ENCODE results near the gene JUND. TPM values are rescaled to one million over a fixed set of nuclear protein-coding genes. Genes with fewer than 3 reads are reported as not detected.
A peak's percentile ranks its signal among the peaks of the same experiment; 100 is the strongest.

Gene JUND
- total RNA-seq, 1 donor from 2014 or later = 129 TPM

DNA sequence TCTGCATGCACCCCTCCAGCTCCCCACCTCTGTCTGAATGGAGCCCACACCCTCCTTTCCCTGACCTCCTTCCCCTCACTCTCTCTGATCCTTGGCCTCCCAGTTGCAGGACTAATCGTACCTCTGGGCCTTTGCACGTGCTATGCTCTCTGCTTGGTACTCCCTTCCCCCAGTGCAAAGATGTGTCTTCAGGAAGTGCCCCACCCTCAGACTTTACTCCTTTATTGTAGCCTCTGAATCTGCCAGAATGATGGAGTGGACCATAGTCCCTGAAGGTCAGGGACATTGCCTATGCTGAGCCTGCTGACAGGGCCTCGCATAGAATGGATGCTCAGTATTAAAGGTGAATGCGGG lies 1.3 kb upstream of the JUND start:
- TF ChIP-seq, protein P1, sequence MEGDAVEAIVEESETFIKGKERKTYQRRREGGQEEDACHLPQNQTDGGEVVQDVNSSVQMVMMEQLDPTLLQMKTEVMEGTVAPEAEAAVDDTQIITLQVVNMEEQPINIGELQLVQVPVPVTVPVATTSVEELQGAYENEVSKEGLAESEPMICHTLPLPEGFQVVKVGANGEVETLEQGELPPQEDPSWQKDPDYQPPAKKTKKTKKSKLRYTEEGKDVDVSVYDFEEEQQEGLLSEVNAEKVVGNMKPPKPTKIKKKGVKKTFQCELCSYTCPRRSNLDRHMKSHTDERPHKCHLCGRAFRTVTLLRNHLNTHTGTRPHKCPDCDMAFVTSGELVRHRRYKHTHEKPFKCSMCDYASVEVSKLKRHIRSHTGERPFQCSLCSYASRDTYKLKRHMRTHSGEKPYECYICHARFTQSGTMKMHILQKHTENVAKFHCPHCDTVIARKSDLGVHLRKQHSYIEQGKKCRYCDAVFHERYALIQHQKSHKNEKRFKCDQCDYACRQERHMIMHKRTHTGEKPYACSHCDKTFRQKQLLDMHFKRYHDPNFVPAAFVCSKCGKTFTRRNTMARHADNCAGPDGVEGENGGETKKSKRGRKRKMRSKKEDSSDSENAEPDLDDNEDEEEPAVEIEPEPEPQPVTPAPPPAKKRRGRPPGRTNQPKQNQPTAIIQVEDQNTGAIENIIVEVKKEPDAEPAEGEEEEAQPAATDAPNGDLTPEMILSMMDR (IDR thresholded peaks at IDR 0.05; ENCODE audit: unreplicated experiment) = no peak
- H3K27me3 Mint-ChIP-seq (ENCODE audit: unreplicated experiment) = peaks cover 42% of the 10 kb centered on the region
- peaks cover 25% of the 10 kb centered on the region for H3K4me1 Mint-ChIP-seq (ENCODE audit: unreplicated experiment)
- H3K36me3 Mint-ChIP-seq (ENCODE audit: low read depth, unreplicated experiment) = peaks cover 14% of the 10 kb centered on the region
- no peak for DNase-seq (ENCODE audit: low spot score)
- H3K4me3 Mint-ChIP-seq (ENCODE audit: unreplicated experiment) = peak overlapping the region; percentile 89
- no peaks in the 10 kb centered on the region for H3K9me3 Mint-ChIP-seq (ENCODE audit: unreplicated experiment)
- peak overlapping the region; percentile 99 for H3K27ac Mint-ChIP-seq (ENCODE audit: unreplicated experiment)

- Mint-ChIP-seq H3K4me1 (ENCODE audit: unreplicated experiment) (peaks cover 25% of the 10 kb centered on the region), H3K9me3 (ENCODE audit: unreplicated experiment) (no peaks in the 10 kb centered on the region), H3K36me3 (ENCODE audit: low read depth, unreplicated experiment) (peaks cover 14% of the 10 kb centered on the region), H3K4me3 (ENCODE audit: unreplicated experiment) (peak overlapping the region; percentile 83), H3K27ac (ENCODE audit: unreplicated experiment) (peak overlapping the region; percentile 99), H3K27me3 (ENCODE audit: unreplicated experiment) (peaks cover 46% of the 10 kb centered on the region)
- no peak for DNase-seq (ENCODE audit: low spot score)
- TF ChIP-seq, protein P1 (IDR thresholded peaks at IDR 0.05; ENCODE audit: unreplicated experiment) = no peak
Observed at GRCh38 chr19:18282021-18282787, 782 bp upstream of the JUND start.

GRCh38 chr19:18280247-18281081 lies 958 bp downstream of the JUND start:
- Mint-ChIP-seq H3K27ac (ENCODE audit: unreplicated experiment) (peak overlapping the region; percentile 91), H3K4me3 (ENCODE audit: unreplicated experiment) (peak overlapping the region; percentile 94), H3K36me3 (ENCODE audit: low read depth, unreplicated experiment) (peaks cover 14% of the 10 kb centered on the region), H3K27me3 (ENCODE audit: unreplicated experiment) (peaks cover 46% of the 10 kb centered on the region), H3K4me1 (ENCODE audit: unreplicated experiment) (peaks cover 21% of the 10 kb centered on the region), H3K9me3 (ENCODE audit: unreplicated experiment) (no peaks in the 10 kb centered on the region)
- TF ChIP-seq, protein P1 (IDR thresholded peaks at IDR 0.05; ENCODE audit: unreplicated experiment) = peak; percentile 4
- peak; percentile 50 for DNase-seq (ENCODE audit: low spot score)

GRCh38 chr19:18279516-18280246 lies 1.7 kb downstream of the JUND start:
- H3K27me3 Mint-ChIP-seq (ENCODE audit: unreplicated experiment) = peaks cover 48% of the 10 kb centered on the region
- TF ChIP-seq, protein P1 (IDR thresholded peaks at IDR 0.05; ENCODE audit: unreplicated experiment) = peak; percentile 65
- peak; percentile 86 for DNase-seq (ENCODE audit: low spot score)
- H3K9me3 Mint-ChIP-seq (ENCODE audit: unreplicated experiment) = no peaks in the 10 kb centered on the region
- peak overlapping the region; percentile 98 for H3K4me3 Mint-ChIP-seq (ENCODE audit: unreplicated experiment)
- peaks cover 21% of the 10 kb centered on the region for H3K4me1 Mint-ChIP-seq (ENCODE audit: unreplicated experiment)
- H3K36me3 Mint-ChIP-seq (ENCODE audit: low read depth, unreplicated experiment) = peaks cover 14% of the 10 kb centered on the region
- H3K27ac Mint-ChIP-seq (ENCODE audit: unreplicated experiment) = peak overlapping the region; percentile 98
